ENCODE measurements around the gene ARHGAP44. TPM values are rescaled to one million over a fixed set of nuclear protein-coding genes. Genes with fewer than 3 reads are reported as not detected.

Gene ARHGAP44
- polyA plus RNA-seq, 4 donors, result 7.1 to 9.0 (median 7.5) TPM

GRCh38 chr17:13010959-13011358, 221.7 kb downstream of the ARHGAP44 start:
- DNase-seq (ENCODE audit: low read depth in 4 of 4, low spot score in 3 of 4), result no peak

DNA sequence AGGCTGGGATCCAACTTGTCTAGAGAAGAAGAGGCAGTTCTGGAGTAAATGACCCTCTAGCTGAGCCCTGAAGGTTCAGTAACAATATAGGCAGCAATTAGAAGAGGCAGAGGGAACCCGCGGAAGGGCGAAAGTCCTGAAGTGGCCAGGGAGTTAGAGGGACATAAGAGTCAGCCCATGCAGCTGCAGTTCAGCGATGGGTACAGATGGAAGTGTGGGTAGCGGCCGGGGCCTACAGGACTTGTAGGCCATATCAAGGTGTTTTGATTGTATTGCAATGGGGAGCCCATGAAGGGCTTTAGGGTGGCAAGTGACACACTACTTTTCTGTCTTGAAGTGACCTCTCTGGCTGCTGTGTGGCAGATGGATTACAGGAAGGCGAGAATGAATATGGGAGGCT, 225.5 kb downstream of the ARHGAP44 start:
- no peak for DNase-seq (ENCODE audit: low read depth in 4 of 4, low spot score in 3 of 4)

DNA sequence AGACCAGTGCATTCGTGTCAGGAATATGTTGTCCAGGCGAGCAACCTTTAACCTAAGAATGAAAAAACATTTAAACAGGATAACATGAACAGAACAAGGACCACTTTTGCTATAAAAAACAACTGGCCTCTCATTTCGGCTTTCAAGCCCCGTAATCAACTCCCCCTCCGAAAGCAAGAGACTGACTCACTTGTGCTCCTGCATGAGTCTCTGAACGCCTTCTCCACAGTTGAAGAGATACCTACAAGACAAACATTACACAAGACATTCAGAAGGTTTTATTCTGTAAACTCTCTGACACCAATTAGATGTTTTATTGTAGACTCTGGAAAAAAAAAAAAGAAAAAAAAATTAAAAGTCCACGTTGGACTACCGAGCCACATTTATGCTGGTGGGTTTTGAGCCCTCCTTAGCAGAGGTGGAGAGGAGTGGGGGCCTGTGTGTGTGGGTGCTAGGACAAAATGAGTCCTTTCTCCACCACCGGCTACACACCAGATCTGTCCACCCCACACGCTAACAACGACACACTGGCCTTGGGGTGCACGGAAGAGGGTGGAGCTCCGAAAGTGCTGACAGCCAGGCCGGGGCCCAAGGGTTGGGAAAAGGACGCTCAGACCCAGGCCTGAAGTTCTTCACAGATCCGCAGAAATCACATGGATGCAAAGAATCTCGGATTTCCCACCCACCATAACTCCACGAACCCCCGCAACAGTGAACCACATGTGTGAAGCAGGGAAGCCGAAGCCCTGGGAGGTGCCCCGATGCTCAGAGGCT, 227.8 kb downstream of the ARHGAP44 start:
- no peak for DNase-seq (ENCODE audit: low read depth in 4 of 4, low spot score in 3 of 4)

- DNase-seq (ENCODE audit: low read depth in 4 of 4, low spot score in 3 of 4), result peak; percentile 96 to 98 (median 98)
Observed at GRCh38 chr17:13017655-13018459, 228.6 kb downstream of the ARHGAP44 start, which contains the start of gene ELAC2. Gene ELAC2 (minus strand): TSS chr17:13018027. CDS start chr17:13017947, 80 bp downstream.

GRCh38 chr17:13024016-13024415, 234.7 kb downstream of the ARHGAP44 start:
- no peak for DNase-seq (ENCODE audit: low read depth in 4 of 4, low spot score in 3 of 4)

- DNase-seq (ENCODE audit: low read depth in 4 of 4, low spot score in 3 of 4), result peak in 1 of 4 donors; percentile 55
Observed at GRCh38 chr17:13024526-13025257, 235.4 kb downstream of the ARHGAP44 start.

DNA sequence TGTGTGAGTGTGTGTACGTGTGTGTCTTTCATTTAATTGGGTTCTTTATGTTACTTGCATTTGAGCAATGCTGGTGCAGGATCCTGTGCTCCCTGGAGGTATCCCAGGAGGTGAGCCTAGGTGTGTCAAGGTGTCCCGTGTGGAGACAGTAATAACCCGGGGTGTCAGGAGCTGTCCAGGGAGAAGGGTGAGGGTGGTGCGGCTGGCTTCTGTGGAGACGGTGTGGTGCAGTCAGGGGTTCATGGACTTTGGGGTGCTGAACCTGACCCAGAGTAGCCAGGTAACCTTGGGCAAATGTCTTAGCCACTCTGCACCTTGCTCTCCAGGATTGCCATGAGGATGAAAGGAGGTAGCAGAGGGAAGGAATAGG, 235.9 kb downstream of the ARHGAP44 start:
- DNase-seq (ENCODE audit: low read depth in 4 of 4, low spot score in 3 of 4), result no peak

GRCh38 chr17:13025687-13026086, 236.4 kb downstream of the ARHGAP44 start:
- DNase-seq (ENCODE audit: low read depth in 4 of 4, low spot score in 3 of 4), result no peak

DNA sequence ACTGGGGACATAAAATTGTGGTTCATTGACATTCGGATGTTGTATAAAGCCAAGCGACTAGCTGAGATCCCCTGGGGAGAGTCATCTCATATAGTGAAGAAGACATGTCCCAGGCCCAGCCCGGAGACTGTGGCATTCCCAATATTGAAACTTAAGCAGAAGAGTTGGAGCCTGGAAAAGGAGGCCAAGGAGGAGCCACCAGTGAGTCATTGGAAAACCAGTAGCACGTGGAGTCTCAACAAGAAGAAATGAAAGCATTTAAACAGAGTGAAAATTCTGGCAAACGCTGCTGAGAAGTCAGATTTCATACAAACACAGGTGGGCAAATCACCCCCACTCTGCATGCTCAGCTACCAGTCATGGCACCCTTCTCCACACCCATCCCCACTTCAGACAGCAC, 237.9 kb downstream of the ARHGAP44 start:
- no peak for DNase-seq (ENCODE audit: low read depth in 4 of 4, low spot score in 3 of 4)

GRCh38 chr17:13029340-13029739, 240.0 kb downstream of the ARHGAP44 start:
- no peak for DNase-seq (ENCODE audit: low read depth in 4 of 4, low spot score in 3 of 4)

DNA sequence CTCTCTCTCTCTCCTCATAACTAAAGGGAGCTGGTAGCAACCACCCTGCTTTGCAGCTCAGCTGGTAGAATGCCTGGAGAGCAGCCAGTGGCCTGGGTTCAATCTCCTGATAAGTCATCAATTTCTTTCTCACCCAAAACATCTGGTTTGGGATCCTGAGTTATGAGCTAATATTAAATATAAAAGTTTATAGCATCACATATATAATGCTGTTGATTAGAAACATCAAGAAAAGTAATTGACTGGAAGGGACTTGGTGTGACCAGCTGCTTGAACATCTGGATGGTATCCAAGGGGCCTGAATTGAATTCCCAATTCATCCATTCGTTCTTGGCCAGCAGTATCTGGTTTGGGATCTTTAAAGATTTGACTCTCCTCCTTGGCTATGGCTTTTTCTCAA, 240.8 kb downstream of the ARHGAP44 start:
- no peak for DNase-seq (ENCODE audit: low read depth in 4 of 4, low spot score in 3 of 4)

- DNase-seq (ENCODE audit: low read depth in 4 of 4, low spot score in 3 of 4), result peak in 3 of 4 donors; percentile 10 to 29 (median 19)
Observed at GRCh38 chr17:13030459-13031300, 241.4 kb downstream of the ARHGAP44 start.

DNA sequence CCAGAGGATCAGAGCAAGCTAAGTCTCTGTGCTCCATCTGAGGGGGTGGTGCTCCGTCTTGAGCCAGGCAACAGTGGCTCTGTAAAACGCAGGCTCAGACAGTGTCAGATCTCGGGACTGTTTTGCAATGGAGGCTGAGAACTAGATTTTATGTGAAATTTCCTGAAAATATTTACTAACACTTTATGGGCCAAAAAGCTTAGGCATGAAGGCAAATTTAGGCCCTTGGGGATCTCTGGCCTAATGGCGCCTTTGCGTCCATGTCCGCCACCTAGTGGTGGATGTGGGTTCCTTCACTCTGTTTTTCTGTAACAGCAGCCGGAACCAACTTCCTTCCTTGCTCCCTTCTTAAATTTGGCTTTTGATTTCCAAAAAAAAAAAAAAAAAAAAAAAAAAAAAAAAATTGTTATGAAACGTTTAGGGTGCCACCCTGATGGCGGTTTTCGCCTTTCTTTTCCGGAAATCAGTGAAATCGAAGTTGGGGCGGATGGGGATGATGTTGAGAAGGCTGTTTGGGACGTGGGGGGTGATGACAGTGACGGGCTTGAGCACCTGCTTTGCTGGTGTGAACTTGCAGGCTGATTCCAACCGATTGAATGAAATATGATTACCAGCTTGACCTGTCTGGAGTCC, 242.5 kb downstream of the ARHGAP44 start:
- peak in 1 of 4 donors; percentile 8 for DNase-seq (ENCODE audit: low read depth in 4 of 4, low spot score in 3 of 4)

DNA sequence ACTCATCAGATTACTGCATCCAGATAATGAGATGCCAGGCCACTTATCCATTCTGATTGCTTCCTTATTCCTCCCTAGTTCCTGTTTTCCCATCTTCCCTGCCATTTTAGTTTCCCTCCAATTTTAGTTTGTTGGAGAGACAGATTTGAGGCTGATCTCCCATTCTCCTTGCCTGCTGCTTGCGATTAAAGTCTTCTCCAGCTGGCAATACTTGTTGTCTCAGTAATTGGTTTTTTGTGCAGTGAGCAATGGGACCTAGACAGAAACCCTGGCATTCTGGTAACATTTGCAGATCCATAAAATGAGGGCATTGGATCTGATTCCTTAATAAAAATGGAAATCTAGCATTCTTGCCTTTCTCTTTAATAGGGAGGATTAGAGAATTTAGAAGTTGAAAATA, 246.1 kb downstream of the ARHGAP44 start:
- DNase-seq (ENCODE audit: low read depth in 4 of 4, low spot score in 3 of 4), result no peak

DNA sequence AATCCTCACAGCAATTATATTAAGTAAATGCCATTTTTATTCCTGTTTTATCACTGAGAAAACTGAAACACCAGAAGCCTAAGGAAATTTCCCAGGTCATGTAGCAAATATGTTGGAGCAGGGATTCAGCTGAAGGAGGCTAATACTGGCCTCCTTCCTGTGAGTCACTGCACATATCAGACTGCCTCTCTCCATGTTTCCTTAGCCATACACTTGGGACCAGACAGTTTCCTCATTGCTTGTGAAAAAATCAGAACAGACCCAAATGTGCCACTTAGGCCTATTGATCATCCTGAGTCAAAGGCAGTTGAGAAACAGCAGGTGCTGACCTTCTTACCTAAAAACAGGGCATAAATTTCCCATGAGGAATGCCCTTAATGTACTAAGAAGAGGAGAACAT, 247.5 kb downstream of the ARHGAP44 start:
- no peak for DNase-seq (ENCODE audit: low read depth in 4 of 4, low spot score in 3 of 4)

DNA sequence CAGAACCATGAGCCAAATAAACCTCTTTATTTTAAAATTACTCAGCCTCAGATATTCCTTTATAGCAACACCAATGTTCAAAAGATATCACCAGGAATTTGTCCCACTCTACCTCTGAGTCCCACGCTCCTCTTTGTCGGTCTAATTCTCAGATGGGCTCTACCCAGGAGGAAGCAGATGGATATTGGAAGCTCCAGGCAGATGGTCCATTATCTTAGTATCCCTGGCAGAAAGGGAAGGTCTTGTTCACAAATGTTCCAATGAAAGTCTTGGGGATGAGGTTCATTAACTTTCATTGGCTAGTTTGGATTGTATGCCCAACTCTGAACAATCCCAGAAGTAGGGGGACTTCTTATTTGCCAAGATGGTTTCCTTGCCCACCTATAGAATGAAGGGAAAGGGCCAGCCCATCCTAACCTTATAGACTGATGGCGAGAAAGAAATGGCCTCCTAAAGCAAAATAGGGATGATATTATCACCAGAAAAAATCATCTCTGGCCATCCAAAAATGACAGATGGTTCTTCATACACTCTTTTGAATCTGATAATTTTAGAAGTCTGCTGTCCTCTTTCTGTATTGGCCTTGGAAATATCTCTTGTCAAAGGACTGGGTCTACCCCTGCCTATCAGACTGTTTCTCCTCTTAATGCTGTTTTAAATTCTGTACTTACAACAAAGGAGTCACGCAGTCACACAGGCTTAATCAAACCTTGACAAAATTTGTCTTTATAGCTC, 249.8 kb downstream of the ARHGAP44 start:
- no peak for DNase-seq (ENCODE audit: low read depth in 4 of 4, low spot score in 3 of 4)

Measured in left renal pelvis (tissue), 4 donors.